ENCODE measurements around the gene CHRNE.
A peak's percentile ranks its signal among the peaks of the same experiment; 100 is the strongest.

CHRNE gene

DNA sequence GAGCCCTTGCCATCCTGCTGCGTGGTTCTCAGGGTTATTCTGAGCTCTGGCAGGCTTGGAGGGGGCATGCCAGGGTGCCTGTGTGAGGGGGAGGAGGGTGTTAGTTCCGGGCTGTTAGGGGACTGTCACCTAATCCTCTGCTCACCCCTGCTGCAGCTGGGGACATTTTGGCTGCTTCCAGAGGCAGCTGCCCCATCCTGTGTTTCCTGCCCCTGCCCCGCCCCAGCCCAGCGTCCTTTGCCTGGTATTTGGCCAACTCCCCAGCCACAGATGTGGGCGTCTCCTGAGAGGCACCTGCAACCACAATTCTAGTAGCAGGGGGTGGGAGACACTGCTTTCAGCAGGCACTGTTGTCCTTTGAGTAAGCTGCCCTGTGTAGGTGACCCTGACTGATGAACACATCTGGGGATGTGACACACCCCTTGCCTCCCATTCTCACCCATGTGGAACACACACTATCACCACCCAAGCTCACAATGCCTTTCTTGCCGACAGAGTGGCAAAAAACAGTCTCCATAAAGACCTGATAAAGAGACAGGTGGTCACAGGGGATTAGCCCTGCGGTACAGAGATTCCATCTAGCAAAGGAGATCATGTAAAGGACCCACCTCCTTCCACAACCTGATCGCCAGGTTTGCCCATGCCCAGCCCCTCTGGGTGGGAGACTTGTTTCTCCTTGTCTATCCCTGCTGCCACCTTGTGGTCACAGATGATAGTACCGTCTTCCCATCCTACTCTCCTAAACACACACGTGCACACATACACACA is at the start of gene CHRNE:
Gene CHRNE (minus strand): TSS at position 48 of the 768 bp plus-strand sequence. CDS start 35 bp downstream, at position 13.
- DNase-seq (ENCODE audit: low read depth, low spot score), result peak; percentile 16

DNA sequence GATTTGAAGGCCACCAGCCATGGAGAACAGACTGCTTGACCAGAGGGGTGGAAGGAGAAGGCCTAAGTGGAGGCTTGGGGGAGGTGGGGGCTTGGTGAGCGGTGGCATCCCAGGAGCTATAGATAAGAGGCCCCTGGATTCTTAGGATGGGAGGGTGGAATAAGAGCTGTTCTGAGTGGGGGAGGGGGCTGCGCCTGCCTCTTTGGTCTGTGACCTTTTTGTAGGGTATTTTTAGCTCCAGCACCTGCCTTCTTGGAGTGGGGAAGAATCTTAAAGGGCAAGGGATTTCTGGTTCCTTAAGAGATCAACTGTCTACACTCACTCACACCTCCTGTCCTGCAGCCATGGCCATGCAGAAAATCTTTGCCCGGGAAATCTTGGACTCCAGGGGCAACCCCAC is 48.6 kb upstream of the CHRNE start:
- no peak for DNase-seq (ENCODE audit: low read depth, low spot score)

DNA sequence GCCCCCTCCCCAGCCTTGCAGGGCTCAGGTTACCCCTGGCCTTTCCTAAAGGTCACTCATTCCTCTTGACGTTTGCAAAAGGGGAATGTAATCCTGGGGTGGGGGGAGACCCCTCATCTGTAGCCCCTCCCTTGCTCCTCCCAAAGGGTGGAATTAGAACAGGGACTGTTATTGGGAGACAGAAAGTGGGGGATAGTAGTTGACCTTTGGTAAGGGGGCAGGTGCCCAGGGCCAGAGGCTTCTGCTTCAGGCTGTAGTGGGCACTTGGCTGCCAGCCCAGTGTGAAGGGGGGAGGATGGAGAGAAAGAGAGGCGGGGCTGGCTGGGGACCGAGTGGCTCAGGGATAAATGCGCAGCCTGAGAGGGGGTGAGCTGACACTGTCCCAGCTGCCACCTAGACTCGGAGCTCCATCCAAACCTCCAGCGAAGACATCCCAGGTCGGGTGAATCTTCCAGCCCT is 47.9 kb upstream of the CHRNE start, which contains the start of gene ENO3:
Gene ENO3 (plus strand): TSS at position 374 of the 459 bp plus-strand sequence. CDS start 711 bp downstream, outside the sequence.
- no peak for DNase-seq (ENCODE audit: low read depth, low spot score)

DNA sequence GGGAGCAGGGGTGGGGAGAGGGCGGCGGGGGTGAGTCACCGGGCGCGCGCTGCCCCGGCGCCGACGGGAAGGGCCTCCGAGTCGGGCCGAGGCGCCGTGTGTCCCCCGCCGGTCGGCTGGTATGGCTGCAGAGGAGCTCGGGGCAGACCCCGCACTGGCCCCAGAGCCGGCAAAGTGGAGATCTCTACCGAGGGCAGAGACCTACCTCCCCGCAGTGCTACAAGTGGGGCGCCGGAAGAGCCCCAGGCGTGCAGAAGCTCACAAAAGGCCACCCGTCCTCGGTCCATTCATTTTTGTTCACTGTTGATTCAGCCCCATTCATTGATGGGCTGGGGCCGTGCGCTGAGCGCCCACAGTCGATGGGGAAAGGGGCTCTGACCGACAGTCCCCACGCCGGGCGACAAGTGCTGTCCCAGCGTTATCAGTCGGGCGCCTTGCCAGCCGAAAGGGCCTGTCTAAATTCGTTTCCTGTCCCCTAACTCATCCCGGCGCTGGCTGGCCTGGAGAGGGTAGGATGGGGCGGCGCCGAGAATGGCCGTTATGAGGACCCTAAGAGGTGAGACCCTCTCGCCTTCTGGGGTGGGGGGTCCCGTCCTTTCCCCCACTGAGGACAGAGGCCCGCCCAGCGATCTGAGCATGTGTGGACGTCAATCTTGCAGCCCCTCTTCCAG is 47.3 kb upstream of the CHRNE start:
- DNase-seq (ENCODE audit: low read depth, low spot score), result no peak

DNA sequence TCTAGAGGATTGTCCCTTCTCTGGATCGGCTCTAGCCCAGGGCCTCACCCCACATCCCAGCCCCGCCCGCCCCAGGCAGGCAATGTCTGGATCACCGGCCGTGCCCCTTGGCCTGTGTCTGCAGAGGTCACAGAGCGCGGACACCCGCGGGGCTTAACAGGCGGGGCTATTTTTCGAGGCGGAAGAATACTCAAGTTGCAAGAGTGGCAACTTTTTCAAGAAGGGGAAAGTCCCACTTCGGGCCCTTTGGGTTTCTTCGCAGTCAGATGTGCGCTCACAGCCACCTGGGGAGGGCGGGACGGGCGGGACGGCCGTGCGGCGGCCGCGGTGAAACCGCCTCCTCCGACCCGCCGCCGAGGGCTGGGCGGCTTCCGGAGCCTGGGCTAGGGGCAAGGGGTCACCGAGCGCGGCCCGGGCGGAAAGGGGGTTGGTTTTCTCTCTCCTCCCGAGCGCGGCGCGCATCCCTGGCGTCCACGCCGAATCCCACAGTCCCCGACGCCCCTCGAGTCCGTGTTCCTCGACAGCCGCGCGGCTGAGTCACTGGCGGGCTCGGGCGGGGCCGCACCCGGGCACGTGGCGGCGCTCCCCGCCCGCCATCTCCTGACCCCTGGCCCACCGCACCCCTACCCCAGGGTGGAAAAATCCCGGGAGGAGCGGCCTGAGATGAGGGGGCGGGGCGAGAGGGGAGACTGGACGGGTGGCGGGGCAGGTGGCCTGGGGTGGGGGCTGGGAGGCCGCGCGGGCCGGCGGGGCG is 46.6 kb upstream of the CHRNE start:
- DNase-seq (ENCODE audit: low read depth, low spot score), result no peak

DNA sequence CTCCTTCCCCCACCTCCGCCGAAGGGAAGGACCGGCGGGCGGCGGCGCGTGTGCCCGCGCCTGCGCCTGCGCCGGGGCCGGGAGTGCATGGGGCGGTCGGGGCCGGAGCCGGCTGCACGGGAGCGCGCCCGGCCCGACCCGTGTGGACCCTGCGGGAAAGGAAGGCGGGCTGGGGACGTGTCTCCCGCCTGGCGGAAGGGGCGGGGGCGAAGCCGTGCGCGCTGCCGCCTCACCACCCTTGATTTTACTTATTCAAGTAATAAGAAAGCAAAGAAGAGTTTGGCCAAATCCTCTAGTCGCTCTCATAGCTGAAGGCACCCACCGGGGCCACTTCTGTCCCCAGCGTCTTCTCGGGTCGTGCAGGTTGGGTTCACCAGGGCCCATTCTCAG is 46.0 kb upstream of the CHRNE start:
- no peak for DNase-seq (ENCODE audit: low read depth, low spot score)

DNA sequence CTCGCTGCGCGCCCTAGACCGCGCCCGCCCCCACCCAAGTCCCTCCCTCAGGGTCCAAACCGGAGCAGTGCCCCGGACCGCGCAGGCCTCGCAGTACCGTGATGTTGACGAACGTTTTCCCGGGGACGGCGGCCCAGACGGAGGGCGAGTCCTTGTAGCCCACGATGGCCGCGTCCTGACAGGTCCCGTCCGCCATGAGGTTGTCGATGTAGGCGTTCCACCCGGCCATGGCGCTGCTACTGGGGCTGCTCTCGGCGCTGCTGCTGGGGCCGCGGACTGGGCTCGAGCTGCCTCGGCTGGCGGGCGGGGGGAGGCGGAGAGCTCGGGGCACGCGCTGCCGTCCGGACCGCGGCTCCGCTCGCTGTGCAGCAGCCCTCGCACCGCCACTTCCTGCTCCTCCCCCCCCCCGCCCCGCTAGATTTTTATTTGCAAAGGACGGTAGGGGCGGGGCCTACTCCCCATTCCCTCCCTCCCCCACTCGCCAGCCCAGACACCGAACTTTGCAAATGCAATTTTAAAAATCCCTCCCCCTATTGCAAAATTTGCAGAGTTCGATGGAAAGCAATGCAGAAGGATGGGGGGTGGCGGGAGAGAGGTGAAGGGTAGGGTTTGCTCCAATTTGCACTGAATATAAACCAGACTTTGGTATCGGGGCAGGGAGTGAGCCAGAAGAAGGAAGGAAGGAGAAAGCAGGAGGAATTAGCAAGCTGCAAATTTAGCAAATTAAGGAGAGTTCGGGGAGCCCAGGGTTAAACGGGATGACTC is 45.5 kb upstream of the CHRNE start, which contains the start of gene PFN1:
Gene PFN1 (minus strand): TSS at position 365 of the 765 bp plus-strand sequence. CDS start 136 bp downstream, at position 229.
- peak; percentile 62 for DNase-seq (ENCODE audit: low read depth, low spot score)

DNA sequence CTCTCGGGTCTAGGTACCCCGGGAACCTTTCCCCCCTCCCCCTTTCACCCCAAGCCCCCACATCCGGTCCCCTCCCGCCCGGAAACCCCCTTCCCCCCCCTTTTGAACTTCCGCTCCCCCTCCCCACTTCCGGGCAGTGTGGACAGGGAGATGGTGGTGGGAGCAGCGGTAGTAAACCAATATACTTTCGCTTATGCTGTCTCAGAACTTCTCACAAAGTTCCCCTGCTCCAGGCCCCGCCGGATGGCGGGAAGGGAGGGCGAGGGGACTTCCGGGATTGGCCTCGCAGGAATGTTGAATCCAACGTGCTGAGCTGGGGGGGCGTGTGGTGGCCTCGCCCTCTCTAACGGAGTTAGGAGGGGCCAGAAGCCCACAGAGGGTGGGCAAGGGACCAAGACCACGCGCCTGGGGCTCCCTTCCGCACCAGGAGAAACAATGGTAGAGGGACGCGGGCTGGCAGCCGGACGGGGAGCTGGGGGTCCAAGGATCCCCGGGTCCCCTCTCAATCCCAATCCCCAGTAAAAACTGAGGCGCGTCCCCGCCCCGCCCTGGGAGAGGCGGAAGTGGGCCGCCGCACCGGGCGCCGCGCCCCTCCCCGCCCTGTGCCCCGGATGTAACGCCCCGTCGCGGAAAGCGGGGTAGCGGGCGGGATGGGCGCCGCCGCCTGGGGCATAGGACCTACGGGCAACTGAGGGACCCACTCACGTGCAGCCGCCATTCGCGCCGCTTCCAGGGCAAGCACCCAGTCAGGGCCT is 44.7 kb upstream of the CHRNE start:
- no peak for DNase-seq (ENCODE audit: low read depth, low spot score)

DNA sequence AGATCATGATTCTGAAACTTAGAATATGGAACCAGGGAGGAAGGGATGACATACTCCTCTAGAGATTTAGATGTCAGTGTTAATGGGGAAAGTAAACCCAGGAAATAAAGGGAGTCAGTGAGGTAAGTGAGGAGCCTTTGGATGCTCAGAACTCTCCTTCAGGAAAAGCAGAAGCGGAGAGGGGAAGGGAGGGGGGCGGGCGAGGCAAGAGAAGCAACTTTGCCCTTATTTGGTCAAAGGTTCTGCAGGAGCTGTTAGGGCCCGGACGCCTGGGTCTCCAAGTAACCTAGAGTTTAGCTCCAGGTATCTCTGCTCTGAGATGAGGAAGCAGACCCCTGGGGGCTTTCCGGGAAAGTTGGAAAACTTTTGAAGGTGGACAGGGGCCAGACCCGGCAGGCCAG is 44.1 kb upstream of the CHRNE start:
- DNase-seq (ENCODE audit: low read depth, low spot score), result no peak

DNA sequence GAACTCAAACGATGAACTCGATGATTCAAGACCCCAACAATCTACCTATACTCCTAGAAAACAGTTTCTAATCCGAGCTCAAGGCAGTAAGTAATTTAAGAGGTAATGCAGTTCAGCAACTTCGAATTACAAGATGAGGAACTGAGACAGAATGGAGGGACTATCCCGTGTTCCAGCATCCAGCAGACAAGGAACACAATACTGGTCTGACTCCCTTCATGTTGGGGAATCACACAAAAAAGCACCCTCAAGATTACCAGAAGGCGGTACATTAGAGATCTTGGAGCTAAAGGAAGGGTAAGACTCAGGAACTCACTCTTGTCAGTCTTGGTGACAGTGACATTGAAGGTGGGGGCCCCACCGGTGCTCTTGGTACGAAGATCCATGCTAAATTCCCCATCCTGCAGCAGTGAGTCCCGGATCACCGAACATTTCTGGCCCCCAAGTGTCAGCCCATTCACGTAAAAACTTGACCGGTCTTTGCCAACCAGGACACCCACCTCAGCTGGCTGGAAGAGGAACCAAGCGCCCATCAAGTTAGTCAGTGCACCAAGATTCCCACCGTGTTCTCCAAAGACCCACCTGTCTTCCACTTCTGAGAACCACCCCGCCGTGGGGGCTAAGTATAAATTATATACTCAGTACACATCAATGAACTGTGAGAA is 43.5 kb upstream of the CHRNE start:
- no peak for DNase-seq (ENCODE audit: low read depth, low spot score)

DNA sequence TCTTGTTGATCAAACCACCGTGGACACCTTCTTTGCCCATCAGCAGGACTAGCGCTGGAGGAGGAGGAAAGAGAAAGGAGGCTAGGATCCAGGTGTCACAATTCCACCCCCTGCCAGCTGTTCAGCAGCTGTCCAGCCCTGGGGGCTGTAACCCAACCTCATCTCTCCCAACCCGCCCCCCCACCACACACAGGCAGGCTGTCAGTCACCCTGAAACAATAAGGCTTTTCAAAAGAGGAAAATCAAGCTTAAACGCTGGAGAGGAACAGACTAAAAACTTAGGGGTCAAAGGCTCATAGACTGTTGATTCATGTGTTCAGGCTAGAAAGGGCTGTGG is 43.0 kb upstream of the CHRNE start:
- no peak for DNase-seq (ENCODE audit: low read depth, low spot score)

DNA sequence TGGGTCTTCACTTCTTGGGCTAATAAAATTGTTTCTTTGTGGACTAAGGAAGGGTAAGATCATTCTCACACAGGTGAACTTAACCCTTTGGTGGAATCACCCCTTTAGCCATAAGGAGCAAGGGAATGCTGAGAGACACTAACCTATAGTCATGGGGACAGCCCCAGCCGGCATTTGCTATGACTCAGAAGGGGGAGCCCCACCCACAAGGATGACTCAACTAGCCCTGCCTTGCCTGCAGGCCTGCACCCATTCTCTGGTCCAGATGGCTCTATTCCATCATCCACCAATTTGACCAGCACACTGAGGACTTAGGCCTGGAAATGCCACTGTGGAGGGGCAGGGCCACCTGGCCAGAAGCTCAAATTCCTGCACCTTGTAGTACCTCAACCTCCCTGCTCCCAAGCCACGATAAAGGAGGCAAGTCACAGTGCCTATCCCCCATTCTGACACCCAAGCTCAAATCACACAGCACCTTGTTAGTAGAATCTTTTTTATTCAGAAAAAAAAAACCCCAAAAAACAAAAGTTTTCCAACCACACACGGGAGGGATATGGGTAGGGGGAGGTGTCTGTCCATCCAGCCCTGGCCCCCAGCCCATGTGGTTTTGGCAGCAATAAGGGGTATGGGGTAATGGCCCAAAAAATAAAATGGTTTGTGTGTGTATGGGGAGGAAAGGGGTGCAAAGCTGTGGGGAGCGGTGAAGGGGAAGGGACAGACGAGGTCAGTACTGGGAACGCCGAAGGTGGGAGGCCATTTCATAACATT is 42.5 kb upstream of the CHRNE start:
- DNase-seq (ENCODE audit: low read depth, low spot score), result no peak

DNA sequence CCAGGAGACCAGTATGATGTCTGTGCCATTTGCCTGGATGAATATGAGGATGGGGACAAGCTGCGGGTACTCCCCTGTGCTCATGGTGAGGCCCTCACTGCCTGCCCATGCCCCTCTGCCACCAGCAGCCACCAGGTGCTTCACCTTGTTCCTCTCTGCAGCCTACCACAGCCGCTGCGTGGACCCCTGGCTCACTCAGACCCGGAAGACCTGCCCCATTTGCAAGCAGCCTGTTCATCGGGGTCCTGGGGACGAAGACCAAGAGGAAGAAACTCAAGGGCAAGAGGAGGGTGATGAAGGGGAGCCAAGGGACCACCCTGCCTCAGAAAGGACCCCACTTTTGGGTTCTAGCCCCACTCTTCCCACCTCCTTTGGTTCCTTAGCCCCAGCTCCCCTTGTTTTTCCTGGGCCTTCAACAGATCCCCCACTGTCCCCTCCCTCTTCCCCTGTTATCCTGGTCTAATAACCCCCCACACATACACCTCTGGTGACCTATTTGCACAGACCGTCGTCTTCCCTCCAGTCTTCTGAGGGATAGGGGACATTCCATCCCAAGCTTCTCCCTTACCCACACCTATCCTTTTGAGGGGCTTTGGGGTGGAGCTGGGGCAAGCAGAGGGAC is 41.8 kb upstream of the CHRNE start:
- DNase-seq (ENCODE audit: low read depth, low spot score), result no peak

DNA sequence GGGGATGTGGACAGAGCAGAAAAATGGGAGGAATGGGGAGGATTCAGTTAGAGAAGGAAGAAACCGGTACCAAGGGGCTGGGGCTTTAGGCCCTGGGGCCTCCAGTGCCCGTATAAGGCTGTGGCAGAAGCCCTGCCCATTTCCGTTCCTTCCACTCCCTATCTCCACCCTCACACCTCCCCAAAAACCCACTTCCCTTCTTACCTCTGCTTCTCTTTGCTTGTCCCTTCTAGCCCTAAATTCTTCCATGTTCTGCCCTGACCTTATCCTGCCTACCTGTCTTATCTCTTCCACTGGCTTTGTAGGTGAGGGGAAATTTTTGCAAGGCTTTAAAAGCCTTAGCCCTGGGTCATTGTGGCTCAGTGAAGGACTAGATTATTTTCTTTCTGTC is 41.3 kb upstream of the CHRNE start:
- no peak for DNase-seq (ENCODE audit: low read depth, low spot score)

DNA sequence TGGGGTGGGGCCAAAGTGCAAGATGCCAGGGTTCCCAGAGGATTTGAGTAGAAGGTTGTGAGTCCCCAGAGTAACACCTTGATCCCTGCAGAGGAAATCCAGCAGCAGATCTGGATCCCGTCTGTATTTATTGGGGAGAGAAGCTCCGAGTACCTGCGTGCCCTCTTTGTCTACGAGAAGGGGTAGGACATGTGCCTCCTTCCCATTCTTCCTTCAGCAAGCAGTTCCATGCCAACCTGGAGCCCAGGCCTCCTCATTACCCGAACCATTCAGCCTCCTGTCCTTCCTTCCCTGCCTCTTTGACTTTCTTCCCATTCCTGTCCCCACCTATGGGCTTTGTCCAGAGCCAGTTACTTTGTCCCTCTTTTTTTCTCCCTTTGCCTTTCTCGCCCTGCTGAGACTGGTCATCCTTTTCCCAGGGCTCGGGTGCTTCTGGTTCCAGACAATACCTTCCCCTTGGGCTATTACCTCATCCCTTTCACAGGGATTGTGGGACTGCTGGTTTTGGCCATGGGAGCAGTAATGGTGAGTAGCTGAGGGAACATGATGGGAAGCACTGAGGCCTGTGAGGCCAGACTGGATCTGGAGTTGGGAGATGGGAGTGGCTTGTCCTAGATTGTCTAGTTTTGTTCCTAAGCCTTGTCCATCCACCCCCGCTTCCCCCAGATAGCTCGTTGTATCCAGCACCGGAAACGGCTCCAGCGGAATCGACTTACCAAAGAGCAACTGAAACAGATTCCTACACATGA is 40.0 kb upstream of the CHRNE start:
- DNase-seq (ENCODE audit: low read depth, low spot score), result no peak

DNA sequence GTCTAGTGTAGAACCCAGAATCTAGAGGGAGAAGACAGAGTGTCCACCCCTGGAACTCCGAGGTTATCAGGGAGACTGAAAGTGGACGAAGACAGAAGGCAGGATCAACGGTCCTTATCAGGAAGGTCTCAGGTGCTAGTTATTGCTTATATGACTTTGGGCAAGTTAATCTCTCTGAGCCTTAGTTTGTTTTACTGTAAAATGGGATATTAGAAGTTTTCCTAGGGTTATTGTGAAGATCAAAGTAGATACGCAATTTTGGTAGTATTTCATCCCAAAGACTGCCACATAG is 38.4 kb upstream of the CHRNE start:
- DNase-seq (ENCODE audit: low read depth, low spot score), result no peak

DNA sequence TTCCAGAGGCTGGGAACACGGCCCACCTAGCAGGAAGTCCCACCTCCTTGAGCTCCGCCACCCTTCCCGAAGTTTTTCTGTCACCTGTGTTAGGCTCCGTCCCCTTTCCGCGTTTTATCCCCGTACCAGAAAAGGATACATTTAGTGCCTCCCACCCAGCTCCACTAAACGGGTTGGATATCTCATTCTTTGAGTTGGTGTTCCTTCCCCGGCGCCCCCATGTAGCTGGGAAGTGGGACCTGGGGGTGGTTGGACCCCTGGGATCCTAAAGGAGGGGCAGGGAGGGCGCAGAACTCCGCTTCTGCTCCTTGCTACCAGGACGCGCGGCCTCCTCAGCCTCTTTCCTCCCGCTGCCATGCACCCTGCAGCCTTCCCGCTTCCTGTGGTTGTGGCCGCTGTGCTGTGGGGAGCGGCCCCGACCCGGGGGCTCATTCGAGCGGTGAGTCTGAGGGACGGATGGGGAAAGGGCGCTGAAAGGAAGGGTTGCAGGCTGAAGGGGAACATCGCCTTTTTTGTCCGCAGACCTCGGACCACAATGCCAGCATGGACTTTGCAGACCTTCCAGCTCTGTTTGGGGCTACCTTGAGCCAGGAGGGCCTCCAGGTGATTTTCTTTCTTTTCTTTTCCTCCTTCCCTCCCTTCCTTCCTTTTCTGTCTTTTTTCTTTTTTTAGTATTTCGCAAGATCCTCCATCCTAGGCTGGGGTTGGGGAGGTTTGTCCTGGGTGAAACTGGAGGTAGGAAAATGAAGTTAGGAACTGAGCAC is 37.8 kb upstream of the CHRNE start:
- DNase-seq (ENCODE audit: low read depth, low spot score), result no peak

Measured in brain pericyte (primary cell).